Duodenal mucosa (tissue), 2 donors: Measurements from ENCODE around the gene PLAGL2.
A peak's percentile ranks its signal among the peaks of the same experiment; 100 is the strongest.
"Not testable (repeated sequence)": the region's sequence is repeated elsewhere in the genome, so short reads cannot be mapped to it uniquely, and the experiment has no call there.

Experiments used
- H3K27ac ChIP-seq: one replicate; pipeline ENCODE4 v1.7.0; 2013; ENCODE audit warnings: low read depth, low read length
- H3K27me3 ChIP-seq, 2 donors: one replicate each; pipeline ENCODE4 v1.7.0; 2013; ENCODE audit warnings: low read length in 2 of 2, control low read depth in 1 of 2; ENCODE audit not compliant: insufficient read depth in 2 of 2, control insufficient read depth in 1 of 2
- H3K36me3 ChIP-seq, 2 donors: one replicate each; pipeline ENCODE4 v1.7.0; 2013; ENCODE audit warnings: low read length in 2 of 2, control low read depth in 1 of 2; ENCODE audit not compliant: insufficient read depth in 2 of 2, control insufficient read depth in 1 of 2
- H3K4me1 ChIP-seq, 2 donors: one replicate each; pipeline ENCODE4 v1.7.0; 2013; ENCODE audit warnings: low read length in 2 of 2, control low read depth in 1 of 2; ENCODE audit not compliant: insufficient read depth in 2 of 2, control insufficient read depth in 1 of 2
- H3K4me3 ChIP-seq, 2 donors: one replicate each; pipeline ENCODE4 v1.7.0; 2013; ENCODE audit warnings: low read length in 2 of 2, low read depth in 1 of 2
- H3K9ac ChIP-seq, 2 donors: one replicate each; pipeline ENCODE4 v1.7.0; 2013; ENCODE audit warnings: low read length in 2 of 2, low read depth in 1 of 2
- H3K9me3 ChIP-seq, 2 donors: one replicate each; pipeline ENCODE4 v1.7.0; 2013; ENCODE audit warnings: low read length in 2 of 2, control low read depth in 1 of 2; ENCODE audit not compliant: control insufficient read depth in 1 of 2

Gene PLAGL2

DNA sequence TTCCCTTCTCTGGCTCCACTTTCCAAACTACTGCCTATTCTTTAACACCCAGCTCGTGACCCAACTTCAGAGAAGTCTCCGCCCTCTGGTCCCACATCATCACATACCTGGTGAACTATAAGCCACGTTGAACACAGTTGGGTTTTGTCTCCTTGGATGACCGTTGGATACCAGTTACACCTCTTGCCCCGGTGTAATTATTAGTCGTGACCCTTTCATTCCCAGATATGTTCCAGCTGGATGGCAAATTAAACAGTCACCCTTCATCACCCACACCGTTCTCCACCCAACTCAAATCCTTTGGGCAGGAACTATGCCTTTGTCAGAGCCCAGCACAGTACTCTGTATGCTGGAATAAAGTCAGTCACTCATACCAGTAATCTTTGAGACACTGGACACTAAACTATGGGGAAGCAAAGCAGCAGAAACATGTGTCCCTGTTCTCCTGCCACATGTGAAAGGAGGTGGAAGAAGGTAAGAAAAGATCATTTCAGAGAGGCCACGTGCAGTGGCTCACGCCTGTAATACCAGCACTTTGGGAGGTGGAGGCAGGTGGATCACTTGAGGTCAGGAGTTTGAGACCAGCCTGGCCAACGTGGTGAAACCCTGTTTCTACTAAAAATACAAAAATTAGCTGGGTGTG lies 22.5 kb downstream of the PLAGL2 start:
- H3K27ac ChIP-seq = no peak overlapping the region
- H3K4me3 ChIP-seq = no peak overlapping the region
- no peaks in the 10 kb centered on the region for H3K36me3 ChIP-seq
- peaks cover 29 to 42% of the 10 kb centered on the region in 2 donors for H3K4me1 ChIP-seq
- no peak overlapping the region for H3K9ac ChIP-seq
- H3K27me3 ChIP-seq = no peaks in the 10 kb centered on the region
- H3K9me3 ChIP-seq = no peaks in the 10 kb centered on the region

GRCh38 chr20:32183947-32184635 lies 23.5 kb downstream of the PLAGL2 start:
- Histone ChIP-seq H3K27me3 (no peaks in the 10 kb centered on the region), H3K9ac (no peak overlapping the region), H3K36me3 (no peaks in the 10 kb centered on the region), H3K27ac (no peak overlapping the region), H3K4me3 (no peak overlapping the region), H3K9me3 (no peaks in the 10 kb centered on the region), H3K4me1 (peaks cover 22 to 35% of the 10 kb centered on the region in 2 donors)

- H3K27me3 ChIP-seq = no peaks in the 10 kb centered on the region
- H3K9me3 ChIP-seq = no peaks in the 10 kb centered on the region
- H3K27ac ChIP-seq = peak overlapping the region; percentile 76
- peak overlapping the region in 1 of 2 donors; percentile 2 for H3K9ac ChIP-seq
- H3K4me1 ChIP-seq = peaks cover 15 to 26% of the 10 kb centered on the region in 2 donors
- H3K4me3 ChIP-seq = no peak overlapping the region
- no peaks in the 10 kb centered on the region for H3K36me3 ChIP-seq
Measured at GRCh38 chr20:32181606-32182005, 25.9 kb downstream of the PLAGL2 start.

- no peak overlapping the region for H3K9ac ChIP-seq
- H3K9me3 ChIP-seq = no peaks in the 10 kb centered on the region
- no peaks in the 10 kb centered on the region for H3K36me3 ChIP-seq
- H3K4me1 ChIP-seq = peaks cover 15 to 23% of the 10 kb centered on the region in 2 donors
- H3K27me3 ChIP-seq = no peaks in the 10 kb centered on the region
- no peak overlapping the region for H3K27ac ChIP-seq
- no peak overlapping the region for H3K4me3 ChIP-seq
Measured at GRCh38 chr20:32179934-32180333, 27.6 kb downstream of the PLAGL2 start.

GRCh38 chr20:32179515-32179914 lies 28.0 kb downstream of the PLAGL2 start:
- no peak overlapping the region for H3K27ac ChIP-seq
- no peaks in the 10 kb centered on the region for H3K9me3 ChIP-seq
- no peaks in the 10 kb centered on the region for H3K27me3 ChIP-seq
- H3K36me3 ChIP-seq = no peaks in the 10 kb centered on the region
- H3K4me3 ChIP-seq = no peak overlapping the region
- H3K9ac ChIP-seq = no peak overlapping the region
- H3K4me1 ChIP-seq = peaks cover 15 to 23% of the 10 kb centered on the region in 2 donors

DNA sequence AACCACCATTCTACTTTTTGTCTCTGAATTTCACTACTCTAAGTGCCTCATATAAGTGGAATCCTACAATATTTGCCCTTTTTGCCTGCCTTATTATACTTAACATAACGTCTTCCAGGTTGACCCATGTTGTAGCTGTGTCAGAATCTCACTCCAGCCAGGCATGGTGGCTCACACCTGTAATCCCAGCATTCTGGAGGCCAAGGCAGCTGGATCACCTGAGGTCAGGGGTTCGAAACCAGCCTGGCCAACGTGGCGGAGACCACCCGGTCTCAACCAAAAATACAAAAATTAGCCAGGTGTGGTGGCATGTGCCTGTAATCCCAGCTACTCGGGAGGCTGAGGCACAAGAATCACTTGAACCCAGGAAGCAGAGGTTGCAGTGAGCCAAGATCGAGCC lies 29.8 kb downstream of the PLAGL2 start:
- H3K9ac ChIP-seq, H3K9me3 ChIP-seq, H3K27me3 ChIP-seq, H3K27ac ChIP-seq, H3K36me3 ChIP-seq, H3K4me3 ChIP-seq: not testable (repeated sequence)
- peaks cover 11 to 17% of the 10 kb centered on the region in 2 donors for H3K4me1 ChIP-seq

- peaks cover 0 to 4% of the 10 kb centered on the region in 2 donors for H3K4me1 ChIP-seq
- no peak overlapping the region for H3K9ac ChIP-seq
- H3K27me3 ChIP-seq = no peaks in the 10 kb centered on the region
- H3K9me3 ChIP-seq = no peaks in the 10 kb centered on the region
- H3K27ac ChIP-seq = no peak overlapping the region
- no peak overlapping the region for H3K4me3 ChIP-seq
- H3K36me3 ChIP-seq = peaks cover 24 to 35% of the 10 kb centered on the region in 2 donors
Measured at GRCh38 chr20:32168184-32168910, 39.2 kb downstream of the PLAGL2 start.

- Histone ChIP-seq H3K9me3 (no peaks in the 10 kb centered on the region), H3K27ac (no peak overlapping the region), H3K4me3 (no peak overlapping the region), H3K36me3 (peaks cover 24 to 41% of the 10 kb centered on the region in 2 donors), H3K4me1 (peaks cover 0 to 4% of the 10 kb centered on the region in 2 donors), H3K9ac (no peak overlapping the region), H3K27me3 (no peaks in the 10 kb centered on the region)
Measured at GRCh38 chr20:32167552-32167951, 40.0 kb downstream of the PLAGL2 start.

DNA sequence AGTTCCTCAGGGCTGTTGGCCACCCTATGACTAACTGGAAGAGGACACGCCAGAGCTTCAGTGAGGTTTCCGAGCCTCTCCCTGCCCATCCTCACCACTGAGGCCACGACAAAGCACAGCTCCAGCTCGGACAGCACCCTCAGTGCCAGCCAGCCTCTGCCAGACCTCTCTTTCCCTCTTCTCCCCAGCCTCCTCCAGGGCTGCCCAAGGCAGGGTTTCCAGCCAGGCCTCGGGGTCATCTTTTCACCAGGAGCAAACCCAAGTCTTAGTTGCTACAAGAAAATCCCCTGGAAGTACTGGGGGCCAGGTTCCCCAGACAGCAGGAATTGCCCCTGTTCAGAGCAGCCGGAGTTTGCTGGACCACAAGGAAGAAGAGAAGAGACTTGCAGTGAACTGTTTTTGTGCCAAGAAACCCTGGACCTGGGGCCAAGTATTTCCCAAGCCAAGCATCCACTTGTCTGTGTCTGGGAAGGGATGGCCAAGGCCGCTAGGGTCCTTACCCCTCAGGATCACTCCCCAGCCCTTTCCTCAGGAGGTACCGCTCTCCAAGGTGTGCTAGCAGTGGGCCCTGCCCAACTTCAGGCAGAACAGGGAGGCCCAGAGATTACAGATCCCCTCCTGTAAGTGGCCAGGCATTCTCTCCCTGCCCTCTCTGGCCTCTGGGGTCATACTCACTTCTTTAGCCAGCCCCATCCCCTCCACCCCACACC lies 41.6 kb downstream of the PLAGL2 start:
- Histone ChIP-seq H3K4me3 (no peak overlapping the region), H3K27me3 (no peaks in the 10 kb centered on the region), H3K4me1 (peaks cover 0 to 4% of the 10 kb centered on the region in 2 donors), H3K9me3 (no peaks in the 10 kb centered on the region), H3K27ac (no peak overlapping the region), H3K36me3 (peaks cover 37 to 57% of the 10 kb centered on the region in 2 donors), H3K9ac (no peak overlapping the region)
